Mesenteric fat pad (tissue), 1 donor: ENCODE data around the gene NEU1. TPM values are rescaled to one million over a fixed set of nuclear protein-coding genes. Genes with fewer than 3 reads are reported as not detected.

Source experiments
- DNase-seq: peaks from one replicate; pipeline ENCODE4 v3.0.0-alpha.2; 2020; ENCODE audit warnings: low spot score
- total RNA-seq: library from RNA; stranded (reverse); fragmentation: NEBNext Ultra II Directional; extraction: Animal tissue kit (Norgen Biotek cat#: 25700); gene quantifications from one replicate; pipeline ENCODE4 v1.2.1, GENCODE V29; 2021
- donor health status: DM: yes; HTN: yes; CAD: no.

The NEU1 gene
- total RNA-seq, 1 donor from 2014 or later, result 40.7 TPM

DNA sequence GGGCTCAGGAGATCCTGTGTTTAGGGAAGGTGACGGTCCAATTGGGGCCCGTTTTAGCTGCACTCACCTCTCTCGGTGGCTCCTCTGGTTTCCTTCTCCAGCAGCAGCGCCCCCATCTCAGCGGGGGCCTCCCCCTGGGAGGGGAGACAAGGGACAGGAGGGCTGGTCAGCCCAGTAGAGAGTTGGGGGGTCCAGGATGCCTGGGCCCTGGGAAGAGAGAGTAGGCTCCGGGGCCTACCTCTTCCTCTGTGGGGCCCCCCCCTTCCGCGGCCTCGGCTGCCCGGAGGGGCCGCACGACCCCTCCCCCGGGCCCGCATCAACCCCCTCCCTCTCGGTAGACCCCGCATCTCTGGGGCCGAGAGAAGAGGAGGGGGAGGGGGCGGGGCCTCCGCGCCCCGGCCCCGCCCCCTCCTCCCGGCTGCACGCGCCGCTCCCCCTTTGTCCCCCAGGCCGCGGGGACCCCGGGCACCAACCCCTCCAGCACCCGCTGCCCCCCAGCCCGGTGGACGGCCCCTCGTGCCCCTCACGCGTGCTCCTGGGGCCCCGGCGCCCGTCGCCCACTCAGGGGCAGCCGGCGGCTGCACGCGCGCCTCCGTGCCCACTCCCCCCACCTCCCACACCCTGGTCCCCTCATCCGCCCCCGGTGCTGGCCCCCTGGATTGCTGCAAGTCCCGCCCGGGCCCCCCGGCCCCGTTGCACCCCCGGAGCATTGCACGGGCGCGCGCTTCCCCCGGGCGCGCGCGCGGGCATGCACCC lies 34.4 kb upstream of the NEU1 start:
- DNase-seq, result no peak

- DNase-seq, result no peak
Measured at GRCh38 chr6:31896493-31896855, 33.9 kb upstream of the NEU1 start.

DNA sequence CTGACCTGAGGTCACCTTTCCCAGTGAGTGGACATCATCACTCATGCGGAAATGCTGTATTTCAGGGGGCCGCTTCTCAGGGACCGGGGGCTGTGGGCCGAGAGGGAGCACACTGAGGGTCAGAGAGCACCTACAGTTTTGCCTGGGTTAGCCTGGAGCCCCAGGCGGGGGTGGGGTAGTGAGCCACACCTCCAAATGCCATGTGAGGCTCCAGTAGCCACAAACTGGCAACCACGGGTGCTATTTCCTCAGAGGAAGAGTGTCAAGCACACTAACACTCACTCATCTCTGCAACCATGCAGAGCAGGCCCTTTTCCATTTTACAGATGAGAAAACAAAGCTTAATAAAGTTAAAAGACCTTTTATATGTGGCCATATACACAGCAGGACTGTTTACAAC lies 30.2 kb upstream of the NEU1 start:
- no peak for DNase-seq

GRCh38 chr6:31889331-31889972 lies 26.8 kb upstream of the NEU1 start:
- no peak for DNase-seq

DNA sequence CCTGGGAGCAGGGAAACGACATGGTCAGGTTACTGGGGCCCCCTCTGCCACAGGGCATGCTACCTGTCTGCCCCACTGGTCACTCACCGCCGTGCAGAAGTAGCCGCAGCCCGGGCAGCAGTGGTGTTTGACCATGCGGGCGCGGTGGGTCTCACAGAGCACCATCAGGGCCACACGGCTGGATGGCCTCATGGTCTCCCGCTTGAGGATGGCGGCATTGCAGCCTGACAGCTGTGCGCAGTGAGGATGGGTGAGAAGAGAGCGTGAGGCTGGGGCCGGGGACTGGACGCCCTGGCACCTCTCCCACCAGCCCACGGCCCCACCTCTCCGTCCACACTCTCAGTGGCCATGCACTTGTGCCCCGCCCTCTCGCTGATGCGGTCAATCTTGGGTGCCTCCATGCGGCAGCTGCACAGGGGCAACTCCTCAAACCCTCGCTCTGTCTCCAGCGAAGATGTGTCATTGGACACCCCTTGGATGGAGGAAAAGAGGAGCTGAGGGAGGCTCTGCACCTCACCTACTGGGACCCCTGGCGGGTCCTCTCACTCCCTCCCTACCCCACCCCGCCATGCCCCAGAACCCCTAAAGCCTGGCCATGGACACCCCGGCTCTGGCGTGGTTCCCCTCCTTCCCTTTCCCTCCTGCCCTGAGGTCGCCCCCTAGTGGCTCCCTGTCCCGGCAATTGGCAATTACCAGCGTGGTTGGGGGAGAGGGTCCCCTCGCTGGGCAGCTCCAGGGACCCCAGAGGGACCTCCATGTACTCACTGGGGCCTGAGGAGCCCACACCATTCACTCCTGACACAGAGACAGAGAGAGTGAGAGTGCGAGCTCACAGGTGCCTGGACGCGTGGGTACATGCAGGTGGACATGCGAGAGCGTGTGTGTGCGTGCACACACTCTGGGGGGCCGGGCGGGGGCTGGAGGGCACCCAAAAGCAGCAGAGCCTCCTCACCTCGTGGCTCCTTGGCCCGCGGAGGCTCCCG lies 25.9 kb upstream of the NEU1 start:
- DNase-seq, result no peak

GRCh38 chr6:31887173-31888007 lies 24.8 kb upstream of the NEU1 start:
- no peak for DNase-seq

GRCh38 chr6:31886541-31886991 lies 23.9 kb upstream of the NEU1 start:
- no peak for DNase-seq

DNA sequence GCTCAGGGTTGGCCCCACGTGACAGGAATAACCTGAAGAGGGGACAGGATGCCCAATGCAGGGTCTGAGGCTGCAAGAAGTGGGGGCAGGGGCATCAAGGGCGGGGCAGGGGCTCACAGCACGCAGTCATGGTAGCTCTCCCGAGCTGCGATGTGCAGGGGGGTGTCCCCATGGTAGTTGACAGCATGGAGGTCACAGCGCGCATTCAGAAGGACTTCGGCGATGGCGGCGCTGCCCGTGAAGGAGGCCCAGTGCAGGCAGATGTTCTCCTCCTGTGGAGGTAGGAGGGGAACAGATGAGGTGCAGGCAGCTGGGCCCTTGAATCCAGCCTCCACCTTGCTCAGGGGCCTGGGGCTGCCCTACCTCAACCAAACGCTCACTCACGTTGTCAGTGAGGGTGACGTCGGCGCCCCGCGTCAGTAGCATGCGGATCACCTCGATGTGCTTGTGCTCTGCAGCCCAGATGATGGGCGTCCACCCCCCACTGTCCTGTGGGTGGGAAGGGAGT lies 22.0 kb upstream of the NEU1 start:
- DNase-seq, result no peak

GRCh38 chr6:31883676-31884075 lies 21.1 kb upstream of the NEU1 start:
- no peak for DNase-seq

GRCh38 chr6:31882344-31882743 lies 19.7 kb upstream of the NEU1 start:
- DNase-seq, result no peak

GRCh38 chr6:31881136-31881859 lies 18.7 kb upstream of the NEU1 start:
- DNase-seq, result no peak

- no peak for DNase-seq
Measured at GRCh38 chr6:31880616-31881015, 18.0 kb upstream of the NEU1 start.

- no peak for DNase-seq
Measured at GRCh38 chr6:31879901-31880300, 17.3 kb upstream of the NEU1 start.

DNA sequence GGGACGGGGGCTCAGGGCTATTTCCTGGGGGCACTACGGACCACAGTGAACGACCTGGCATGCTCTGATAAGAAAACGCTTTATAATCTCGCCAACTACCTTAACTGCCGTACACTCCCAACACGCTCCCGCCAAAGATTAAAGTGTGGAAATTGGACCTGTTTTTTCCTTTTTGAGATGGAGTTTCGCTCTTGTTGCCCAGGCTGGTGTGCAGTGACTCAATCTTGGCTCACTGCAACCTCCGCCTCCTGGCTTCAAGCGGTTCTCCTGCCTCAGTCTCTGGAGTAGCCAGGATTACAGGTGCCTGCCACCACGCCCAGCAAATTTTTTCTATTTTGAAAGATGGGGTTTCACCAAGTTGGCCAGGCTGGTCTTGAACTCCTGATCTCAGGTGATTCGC lies 16.5 kb upstream of the NEU1 start:
- no peak for DNase-seq

DNA sequence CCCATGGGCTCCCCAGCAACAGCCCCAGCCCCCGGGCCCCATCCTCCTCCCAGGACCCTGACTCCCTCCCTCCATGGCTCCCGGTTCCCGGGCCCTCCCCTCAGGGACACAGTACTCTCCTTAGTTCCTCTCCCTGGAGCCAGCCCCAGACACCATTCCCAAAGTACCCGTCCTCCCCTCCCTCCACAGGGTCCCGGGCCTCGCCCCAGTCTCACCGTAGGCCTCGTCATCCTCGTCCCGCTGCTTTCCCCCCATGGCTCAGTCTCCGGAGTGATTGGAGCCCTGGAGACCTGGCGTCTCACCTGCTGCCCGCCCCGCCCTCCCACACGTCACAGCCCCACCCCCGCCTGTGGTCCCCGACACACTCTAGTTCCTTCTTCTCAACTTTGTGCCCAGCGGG lies 16.1 kb upstream of the NEU1 start, which contains the start of gene SLC44A4:
SLC44A4 (minus strand) TSS at position 272 of the 400 bp plus-strand sequence; CDS start at position 255, 17 bp downstream.
- no peak for DNase-seq

- DNase-seq, result no peak
Measured at GRCh38 chr6:31878222-31878621, 15.6 kb upstream of the NEU1 start.

GRCh38 chr6:31877651-31878161 lies 15.1 kb upstream of the NEU1 start:
- DNase-seq, result no peak

GRCh38 chr6:31877125-31877650 lies 14.6 kb upstream of the NEU1 start:
- DNase-seq, result no peak

DNA sequence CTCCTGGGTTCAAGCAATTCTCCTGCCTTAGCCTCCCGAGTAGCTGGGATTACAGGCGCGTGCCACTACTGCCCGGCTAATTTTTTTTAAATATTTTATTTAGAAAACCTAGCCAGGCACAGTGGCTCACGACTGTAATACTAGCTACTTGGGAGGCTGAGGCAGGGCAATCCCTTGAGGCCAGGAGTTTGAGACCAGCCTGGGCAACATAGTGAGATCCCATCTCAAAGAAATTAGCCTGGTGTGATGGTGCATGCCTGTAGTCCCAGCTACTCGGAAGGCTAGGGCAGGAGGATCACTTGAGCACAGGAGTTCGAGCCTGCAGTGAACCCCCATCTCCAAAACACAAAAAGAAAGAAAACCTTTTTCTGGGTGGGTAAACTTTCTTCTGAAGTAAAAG lies 13.7 kb upstream of the NEU1 start:
- DNase-seq, result no peak
